ENCODE measurements around the gene PLSCR3.
A peak's percentile ranks its signal among the peaks of the same experiment; 100 is the strongest.

Gene PLSCR3

GRCh38 chr17:7354262-7354843 lies 40.0 kb downstream of the PLSCR3 start:
- TF ChIP-seq CTCF (conservative IDR thresholded peaks at IDR 0.05; ENCODE audit: control insufficient read depth, insufficient read depth, low read depth, low read length): no peak
- no peak overlapping the region for H3K4me3 ChIP-seq (ENCODE audit: control insufficient read depth, low read depth, low read length)
- DNase-seq (ENCODE audit: low read depth): peak; percentile 66

- DNase-seq (ENCODE audit: low read depth): no peak
- H3K4me3 ChIP-seq (ENCODE audit: control insufficient read depth, low read depth, low read length): peak overlapping the region; percentile 71
- TF ChIP-seq CTCF (conservative IDR thresholded peaks at IDR 0.05; ENCODE audit: control insufficient read depth, insufficient read depth, low read depth, low read length): no peak
These were observed 41.3 kb downstream of the PLSCR3 start for GRCh38 chr17:7352910-7353635.

DNA sequence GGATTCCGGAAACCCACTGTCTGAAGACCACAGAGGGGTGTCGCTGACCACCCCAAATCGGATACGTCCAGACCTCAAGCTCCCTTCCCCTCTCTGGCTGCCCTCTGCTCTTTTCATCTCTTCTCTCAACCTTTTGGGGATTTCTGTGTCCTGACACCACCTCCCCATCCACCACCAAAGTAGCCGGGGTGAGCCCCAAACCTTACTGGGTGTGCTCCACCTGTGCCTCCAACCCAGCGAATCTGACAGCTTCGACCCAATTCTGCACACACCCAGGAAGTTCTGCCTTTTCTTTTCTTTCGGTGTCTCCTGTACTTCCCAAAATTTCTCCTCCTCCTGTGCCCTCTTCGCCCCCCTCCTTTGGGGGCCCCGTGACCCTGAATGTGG lies 41.8 kb downstream of the PLSCR3 start:
- H3K4me3 ChIP-seq (ENCODE audit: control insufficient read depth, low read depth, low read length): peak overlapping the region; percentile 71
- DNase-seq (ENCODE audit: low read depth): no peak
- TF ChIP-seq CTCF (conservative IDR thresholded peaks at IDR 0.05; ENCODE audit: control insufficient read depth, insufficient read depth, low read depth, low read length): peak; percentile 43

GRCh38 chr17:7351665-7352502 lies 42.4 kb downstream of the PLSCR3 start, which contains the start of gene KCTD11:
Gene KCTD11 (plus strand): TSS chr17:7352162.
- DNase-seq (ENCODE audit: low read depth): peak; percentile 84
- no peak for TF ChIP-seq CTCF (conservative IDR thresholded peaks at IDR 0.05; ENCODE audit: control insufficient read depth, insufficient read depth, low read depth, low read length)
- peak within 1 kb of the TSS; percentile 75 for H3K4me3 ChIP-seq (ENCODE audit: control insufficient read depth, low read depth, low read length)

GRCh38 chr17:7348478-7349242 lies 45.7 kb downstream of the PLSCR3 start:
- no peak overlapping the region for H3K4me3 ChIP-seq (ENCODE audit: control insufficient read depth, low read depth, low read length)
- DNase-seq (ENCODE audit: low read depth): peak; percentile 93

More at GRCh38 chr17:7348478-7349242, 45.7 kb downstream of the PLSCR3 start:
- TF ChIP-seq CTCF (conservative IDR thresholded peaks at IDR 0.05; ENCODE audit: control insufficient read depth, insufficient read depth, low read depth, low read length): no peak
